Measurements from ENCODE around the gene APPBP2. TPM values are rescaled to one million over a fixed set of nuclear protein-coding genes. Genes with fewer than 3 reads are reported as not detected.

Gene APPBP2
- total and polyA plus RNA-seq, 11 donors = 2.5 to 28.7 (median 14.0) TPM

DNA sequence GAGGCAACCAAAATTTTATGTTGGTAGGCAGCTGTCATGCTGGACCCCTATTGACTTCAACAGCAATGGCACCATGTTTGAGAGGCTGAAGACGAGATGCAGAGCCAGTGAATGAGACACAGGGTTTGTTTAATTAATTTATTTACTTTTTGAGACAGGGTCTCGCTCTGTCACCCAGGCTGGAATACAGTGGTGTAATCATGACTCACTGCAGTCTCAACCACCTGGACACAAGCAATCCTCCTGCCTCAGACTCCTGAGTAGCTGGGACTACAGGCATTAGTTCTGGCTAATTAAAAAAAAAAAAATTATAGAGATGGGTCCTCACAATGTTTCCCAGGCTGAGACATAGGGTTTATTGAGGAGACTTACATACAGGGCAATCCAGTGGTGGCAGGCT lies 37.7 kb upstream of the APPBP2 start:
- ATAC-seq (no peak), DNase-seq (no peak)
- no peak overlapping the region for H3K4me3 ChIP-seq
- no peaks in the 10 kb centered on the region for H3K27me3 ChIP-seq
- no peak overlapping the region for H3K27ac ChIP-seq
- H3K4me1 ChIP-seq = no peaks in the 10 kb centered on the region
- 85 to 91% (median 89%) methylated on average over 2 of the region's 2 CpGs for WGBS, 4 donors
- no peaks in the 10 kb centered on the region for H3K36me3 ChIP-seq
- no peaks in the 10 kb centered on the region for H3K9me3 ChIP-seq
- TF ChIP-seq POLR2A (IDR thresholded peaks at IDR 0.05) = no peak
- TF ChIP-seq, protein P1, sequence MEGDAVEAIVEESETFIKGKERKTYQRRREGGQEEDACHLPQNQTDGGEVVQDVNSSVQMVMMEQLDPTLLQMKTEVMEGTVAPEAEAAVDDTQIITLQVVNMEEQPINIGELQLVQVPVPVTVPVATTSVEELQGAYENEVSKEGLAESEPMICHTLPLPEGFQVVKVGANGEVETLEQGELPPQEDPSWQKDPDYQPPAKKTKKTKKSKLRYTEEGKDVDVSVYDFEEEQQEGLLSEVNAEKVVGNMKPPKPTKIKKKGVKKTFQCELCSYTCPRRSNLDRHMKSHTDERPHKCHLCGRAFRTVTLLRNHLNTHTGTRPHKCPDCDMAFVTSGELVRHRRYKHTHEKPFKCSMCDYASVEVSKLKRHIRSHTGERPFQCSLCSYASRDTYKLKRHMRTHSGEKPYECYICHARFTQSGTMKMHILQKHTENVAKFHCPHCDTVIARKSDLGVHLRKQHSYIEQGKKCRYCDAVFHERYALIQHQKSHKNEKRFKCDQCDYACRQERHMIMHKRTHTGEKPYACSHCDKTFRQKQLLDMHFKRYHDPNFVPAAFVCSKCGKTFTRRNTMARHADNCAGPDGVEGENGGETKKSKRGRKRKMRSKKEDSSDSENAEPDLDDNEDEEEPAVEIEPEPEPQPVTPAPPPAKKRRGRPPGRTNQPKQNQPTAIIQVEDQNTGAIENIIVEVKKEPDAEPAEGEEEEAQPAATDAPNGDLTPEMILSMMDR (IDR thresholded peaks at IDR 0.05) = no peak
- intact Hi-C loops (cut with DNase I) = no loop called here

DNA sequence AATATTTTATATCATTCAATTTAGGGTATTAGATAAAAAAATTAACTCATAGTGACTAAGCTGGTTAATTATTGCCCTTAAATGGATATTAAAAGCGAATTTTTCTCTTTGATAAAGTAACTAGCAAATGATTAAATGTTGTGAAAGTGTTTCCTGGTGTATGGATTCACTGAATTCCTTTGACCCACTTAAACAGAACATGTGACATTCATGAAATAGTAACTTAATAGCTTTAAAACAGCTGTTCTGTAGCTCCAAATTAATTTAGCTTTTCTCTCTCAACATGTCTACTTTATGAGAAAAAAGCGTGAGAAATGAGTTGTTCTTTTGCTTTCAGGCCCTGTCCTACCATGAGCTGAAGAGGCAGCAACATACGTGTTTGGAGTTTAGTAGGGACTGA lies 36.4 kb upstream of the APPBP2 start:
- WGBS, 4 donors = 71 to 80% (median 78%) methylated on average over 3 of the region's 3 CpGs
- intact Hi-C loops (cut with DNase I) = no loop called here
- DNase-seq (no peak), ATAC-seq (no peak)
- no peak overlapping the region for H3K27ac ChIP-seq
- no peaks in the 10 kb centered on the region for H3K36me3 ChIP-seq
- H3K4me1 ChIP-seq = no peaks in the 10 kb centered on the region
- H3K4me3 ChIP-seq = no peak overlapping the region
- no peak for TF ChIP-seq POLR2A (IDR thresholded peaks at IDR 0.05)
- TF ChIP-seq, protein P1 (IDR thresholded peaks at IDR 0.05) = no peak
- H3K27me3 ChIP-seq = no peaks in the 10 kb centered on the region
- no peaks in the 10 kb centered on the region for H3K9me3 ChIP-seq

DNA sequence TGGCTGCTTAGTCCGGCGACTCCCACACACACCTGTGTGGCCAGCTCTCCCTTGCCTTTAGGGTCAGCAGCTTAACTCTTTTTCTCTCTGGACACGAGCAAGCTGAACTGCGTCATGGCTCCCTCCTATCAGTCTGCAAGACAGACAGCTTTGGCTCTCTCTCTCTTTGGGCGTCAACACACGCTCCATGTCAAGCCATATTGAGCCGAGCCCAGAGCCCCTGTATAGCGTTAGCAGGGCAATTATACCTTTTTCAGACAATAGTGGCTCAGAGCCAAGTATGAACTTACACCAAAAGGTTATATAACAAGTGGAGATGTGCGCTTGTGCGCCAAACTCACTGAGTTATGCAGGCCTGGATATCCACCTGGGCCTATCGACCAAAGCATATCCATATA lies 34.8 kb upstream of the APPBP2 start:
- 81 to 87% (median 82%) methylated on average over 11 of the region's 11 CpGs for WGBS, 4 donors
- Histone ChIP-seq H3K27me3 (no peaks in the 10 kb centered on the region), H3K4me3 (no peak overlapping the region), H3K9me3 (no peaks in the 10 kb centered on the region), H3K4me1 (no peaks in the 10 kb centered on the region), H3K36me3 (no peaks in the 10 kb centered on the region), H3K27ac (no peak overlapping the region)
- intact Hi-C loops (cut with DNase I) = no loop called here
- TF ChIP-seq, protein P1 (IDR thresholded peaks at IDR 0.05) = no peak
- no peak for TF ChIP-seq POLR2A (IDR thresholded peaks at IDR 0.05)
- ATAC-seq = no peak
- DNase-seq = no peak

DNA sequence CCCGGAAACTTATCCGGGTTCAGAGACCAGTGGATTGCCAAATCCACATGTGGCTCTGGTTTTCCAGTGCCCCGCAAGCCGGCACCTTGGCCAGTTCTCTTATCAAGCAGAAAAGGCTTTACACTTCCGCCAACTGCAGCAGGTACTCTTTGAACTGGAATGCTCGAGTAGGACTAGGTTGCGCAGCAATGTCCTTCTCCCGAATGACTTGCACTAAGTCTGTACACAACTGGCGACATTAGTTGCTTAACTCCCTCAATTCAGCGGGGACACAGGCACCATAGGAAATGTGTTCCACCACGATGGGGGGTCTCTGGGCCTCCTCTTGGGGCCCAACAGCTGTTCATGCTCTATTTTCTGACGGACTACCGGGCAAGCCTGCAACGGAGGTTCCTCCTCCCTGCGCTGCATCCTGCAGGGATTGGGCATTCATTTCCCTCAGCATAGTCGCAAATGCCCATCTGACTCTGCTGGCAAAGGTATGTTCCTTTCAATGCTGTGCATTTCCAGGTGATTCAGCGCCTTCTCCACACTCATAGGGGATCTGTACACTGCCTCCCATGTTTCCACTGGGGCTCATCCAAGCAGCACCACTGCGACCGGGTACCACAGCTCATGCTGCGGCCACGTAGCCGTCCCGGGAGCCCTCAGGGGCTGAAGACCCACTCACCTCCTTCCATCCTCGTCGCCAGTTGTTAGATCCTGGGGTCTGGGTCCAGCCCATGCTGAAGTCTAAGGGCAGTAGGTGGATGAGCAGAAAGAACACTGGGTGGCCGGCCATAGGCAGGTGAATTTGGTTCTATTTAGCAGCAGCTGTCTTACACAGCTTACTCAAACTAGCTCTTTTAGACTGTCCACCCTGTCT lies 34.2 kb upstream of the APPBP2 start:
- no peak for TF ChIP-seq POLR2A (IDR thresholded peaks at IDR 0.05)
- TF ChIP-seq, protein P1 (IDR thresholded peaks at IDR 0.05) = no peak
- Histone ChIP-seq H3K27me3 (no peaks in the 10 kb centered on the region), H3K4me1 (no peaks in the 10 kb centered on the region), H3K36me3 (no peaks in the 10 kb centered on the region), H3K9me3 (no peaks in the 10 kb centered on the region), H3K4me3 (no peak overlapping the region), H3K27ac (no peak overlapping the region)
- ATAC-seq (no peak), DNase-seq (no peak)
- intact Hi-C loops (cut with DNase I) = no loop called here
- 88 to 91% (median 90%) methylated on average over 26 of the region's 26 CpGs for WGBS, 4 donors
